Activated naive CD8-positive, alpha-beta T cell treated with anti-CD3 and anti-CD28 coated beads, Interleukin-2, amount 10 ng/mL, durations not matched to agents 7 days and 5 days (primary cell): ENCODE data around the gene HNRNPA1L2. TPM values are rescaled to one million over a fixed set of nuclear protein-coding genes. Genes with fewer than 3 reads are reported as not detected.
A peak's percentile ranks its signal among the peaks of the same experiment; 100 is the strongest.
"Not testable (repeated sequence)": the region's sequence is repeated elsewhere in the genome, so short reads cannot be mapped to it uniquely, and the experiment has no call there.

Experiments used
- ATAC-seq: fragments of 150-1000 bp; cut with Tn5 transposase; one replicate; pipeline ENCODE4 v1.10.0; 2021; ENCODE audit warnings: low read depth, moderate library complexity
- POLR2A ChIA-PET: fragments of 350-600 bp; sonication (Branson Sonifier 250); formaldehyde crosslinking; loops from one replicate; lab custom pipeline; 2021; ENCODE audit warnings: antibody characterized with exemption; lab: Charles Lee
- DNase-seq: peaks from one replicate; pipeline ENCODE4 v3.0.0; 2021
- H3K27ac Mint-ChIP-seq: one replicate; pipeline ENCODE4 v1.8.0; 2022; ENCODE audit warnings: mild to moderate bottlenecking, mixed read lengths
- H3K27me3 Mint-ChIP-seq: one replicate; pipeline ENCODE4 v1.8.0; 2022; ENCODE audit warnings: mild to moderate bottlenecking, moderate library complexity, mixed read lengths
- H3K36me3 Mint-ChIP-seq: one replicate; pipeline ENCODE4 v1.8.0; 2021; ENCODE audit warnings: mild to moderate bottlenecking, mixed read lengths
- H3K4me1 Mint-ChIP-seq: one replicate; pipeline ENCODE4 v1.8.0; 2021; ENCODE audit warnings: mixed read lengths
- H3K4me3 Mint-ChIP-seq: one replicate; pipeline ENCODE4 v1.8.0; 2022; ENCODE audit warnings: mild to moderate bottlenecking, moderate library complexity, mixed read lengths
- H3K9me3 Mint-ChIP-seq: one replicate; pipeline ENCODE4 v1.8.0; 2021; ENCODE audit warnings: mixed read lengths
- total RNA-seq, 2 experiments: library from RNA; stranded (reverse); gene quantifications; one replicate each; pipeline ENCODE4 v1.2.3, GENCODE V29; 2021

HNRNPA1L2 gene
- total RNA-seq, 2 experiments from 2014 or later: 12.9 to 14.7 TPM

GRCh38 chr13:52659340-52659739, 17.1 kb downstream of the HNRNPA1L2 start:
- Mint-ChIP-seq H3K36me3 (peaks cover 11% of the 10 kb centered on the region), H3K27me3 (no peaks in the 10 kb centered on the region), H3K4me3 (no peak overlapping the region), H3K9me3 (no peaks in the 10 kb centered on the region), H3K27ac (no peak overlapping the region), H3K4me1 (peaks cover 2% of the 10 kb centered on the region)
- ATAC-seq (no peak), DNase-seq (no peak)
- POLR2A ChIA-PET: no interaction called here

GRCh38 chr13:52664272-52664671, 22.0 kb downstream of the HNRNPA1L2 start:
- Mint-ChIP-seq H3K4me3 (no peak overlapping the region), H3K9me3 (no peaks in the 10 kb centered on the region), H3K27me3 (no peaks in the 10 kb centered on the region), H3K4me1 (peaks cover 2% of the 10 kb centered on the region), H3K36me3 (peaks cover 17% of the 10 kb centered on the region), H3K27ac (peak overlapping the region; percentile 30)
- POLR2A ChIA-PET: no interaction called here
- DNase-seq (no peak), ATAC-seq (no peak)

GRCh38 chr13:52665325-52665724, 23.1 kb downstream of the HNRNPA1L2 start:
- peaks cover 12% of the 10 kb centered on the region for H3K36me3 Mint-ChIP-seq
- no peak for DNase-seq
- H3K4me3 Mint-ChIP-seq: no peak overlapping the region
- H3K4me1 Mint-ChIP-seq: no peaks in the 10 kb centered on the region
- POLR2A ChIA-PET: interaction anchor here (1.1 kb wide), 1 partner anchor 13 kb away, joined by 5 read pairs; the partner anchor contains the start of gene SUGT1
- H3K27ac Mint-ChIP-seq: no peak overlapping the region
- H3K27me3 Mint-ChIP-seq: no peaks in the 10 kb centered on the region
- no peaks in the 10 kb centered on the region for H3K9me3 Mint-ChIP-seq
- no peak for ATAC-seq

- POLR2A ChIA-PET: no interaction called here
- Mint-ChIP-seq H3K9me3 (no peaks in the 10 kb centered on the region), H3K4me3 (no peak overlapping the region), H3K27ac (no peak overlapping the region), H3K36me3 (peaks cover 7% of the 10 kb centered on the region), H3K4me1 (no peaks in the 10 kb centered on the region), H3K27me3 (no peaks in the 10 kb centered on the region)
- DNase-seq (no peak), ATAC-seq (no peak)
These were observed 27.4 kb downstream of the HNRNPA1L2 start for GRCh38 chr13:52669677-52670076.

GRCh38 chr13:52670726-52671125, 28.5 kb downstream of the HNRNPA1L2 start:
- no peak for DNase-seq
- Mint-ChIP-seq H3K27ac (no peak overlapping the region), H3K27me3 (no peaks in the 10 kb centered on the region), H3K36me3 (peaks cover 7% of the 10 kb centered on the region), H3K4me1 (no peaks in the 10 kb centered on the region), H3K4me3 (no peak overlapping the region), H3K9me3 (no peaks in the 10 kb centered on the region)
- ATAC-seq: no peak
- POLR2A ChIA-PET: no interaction called here

GRCh38 chr13:52673465-52673864, 31.2 kb downstream of the HNRNPA1L2 start:
- Mint-ChIP-seq H3K27me3 (no peaks in the 10 kb centered on the region), H3K27ac (no peak overlapping the region), H3K36me3 (peaks cover 17% of the 10 kb centered on the region), H3K9me3 (no peaks in the 10 kb centered on the region), H3K4me3 (no peak overlapping the region), H3K4me1 (no peaks in the 10 kb centered on the region)
- ATAC-seq (no peak), DNase-seq (no peak)
- POLR2A ChIA-PET: interaction anchor here (1.6 kb wide), 1 partner anchor 21 kb away, joined by 4 read pairs; the partner anchor contains the start of gene SUGT1

- POLR2A ChIA-PET: no interaction called here
- no peaks in the 10 kb centered on the region for H3K9me3 Mint-ChIP-seq
- no peak overlapping the region for H3K4me3 Mint-ChIP-seq
- H3K27ac Mint-ChIP-seq: no peak overlapping the region
- no peaks in the 10 kb centered on the region for H3K27me3 Mint-ChIP-seq
- peaks cover 27% of the 10 kb centered on the region for H3K36me3 Mint-ChIP-seq
- ATAC-seq: no peak
- H3K4me1 Mint-ChIP-seq: no peaks in the 10 kb centered on the region
- DNase-seq: no peak
These were observed 35.6 kb downstream of the HNRNPA1L2 start for GRCh38 chr13:52677823-52678222.

- H3K27ac Mint-ChIP-seq, POLR2A ChIA-PET, H3K27me3 Mint-ChIP-seq, H3K4me3 Mint-ChIP-seq, H3K4me1 Mint-ChIP-seq, ATAC-seq, H3K9me3 Mint-ChIP-seq, DNase-seq: not testable (repeated sequence)
- peaks cover 29% of the 10 kb centered on the region for H3K36me3 Mint-ChIP-seq
These were observed 43.6 kb downstream of the HNRNPA1L2 start for GRCh38 chr13:52685806-52686205.

- Mint-ChIP-seq H3K27ac (no peak overlapping the region), H3K4me1 (no peaks in the 10 kb centered on the region), H3K36me3 (peaks cover 31% of the 10 kb centered on the region), H3K9me3 (no peaks in the 10 kb centered on the region), H3K4me3 (no peak overlapping the region), H3K27me3 (no peaks in the 10 kb centered on the region)
- DNase-seq (no peak), ATAC-seq (no peak)
- POLR2A ChIA-PET: no interaction called here
These were observed 44.1 kb downstream of the HNRNPA1L2 start for GRCh38 chr13:52686376-52686775.

Other genes starting within 250 kb of the HNRNPA1L2 start
- under 1 TPM; 0.47 to 0.54 TPM for gene THSD1, start 236.3 kb upstream of the HNRNPA1L2 start, total RNA-seq
- 10 to 100 TPM; 41.7 to 45.8 TPM for gene VPS36, start 191.8 kb upstream of the HNRNPA1L2 start, total RNA-seq
- 10 to 100 TPM; 59.2 to 61.7 TPM for gene CKAP2, start 187.0 kb upstream of the HNRNPA1L2 start, total RNA-seq
- gene SUGT1, start 10.4 kb downstream of the HNRNPA1L2 start, total RNA-seq: 10 to 100 TPM; 36.5 to 41.1 TPM
- gene CNMD, start 97.4 kb downstream of the HNRNPA1L2 start, total RNA-seq: not detected
- gene PCDH8, start 206.2 kb downstream of the HNRNPA1L2 start, total RNA-seq: not detected